ENCODE measurements around the gene BLOC1S4.

DNA sequence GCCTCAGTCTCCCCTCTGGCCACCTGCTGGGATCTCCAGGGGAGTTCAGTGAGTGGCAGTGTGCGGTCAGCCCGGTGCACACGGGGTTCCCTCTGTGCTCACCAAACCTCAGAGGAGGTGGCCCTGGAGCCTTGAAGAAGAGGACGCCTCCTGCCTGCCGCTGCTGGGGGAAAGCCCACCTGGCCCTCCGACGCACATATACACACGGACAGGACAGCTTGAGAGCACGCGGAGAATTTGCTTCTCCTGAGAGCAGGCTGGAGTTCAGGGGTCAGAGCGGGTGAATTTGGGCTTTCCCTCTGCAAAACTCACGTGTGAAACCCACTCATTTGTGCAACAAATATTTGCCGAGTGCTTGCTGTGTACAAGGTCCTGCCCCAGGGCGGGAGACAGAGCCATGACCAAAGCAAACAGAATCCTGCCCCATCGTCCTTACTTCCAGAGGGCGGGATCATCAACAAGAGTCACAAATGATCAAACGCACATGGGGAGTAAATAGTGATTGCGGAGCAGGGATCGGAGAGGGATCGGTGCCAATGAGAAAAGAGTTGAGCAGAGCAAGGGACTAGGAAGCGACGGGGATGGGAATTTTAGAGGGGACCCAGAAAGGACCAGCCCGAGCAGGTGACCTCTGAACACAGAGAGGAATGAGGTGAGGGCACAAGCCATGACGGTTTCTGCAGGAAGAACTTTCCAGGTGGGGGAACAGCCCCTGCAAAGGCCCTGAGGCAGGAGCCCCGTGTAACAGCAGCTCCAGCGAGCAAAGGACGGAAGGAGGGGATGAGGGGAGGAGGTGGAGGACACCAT lies 17.6 kb downstream of the BLOC1S4 start:
- TF ChIP-seq, protein P1, sequence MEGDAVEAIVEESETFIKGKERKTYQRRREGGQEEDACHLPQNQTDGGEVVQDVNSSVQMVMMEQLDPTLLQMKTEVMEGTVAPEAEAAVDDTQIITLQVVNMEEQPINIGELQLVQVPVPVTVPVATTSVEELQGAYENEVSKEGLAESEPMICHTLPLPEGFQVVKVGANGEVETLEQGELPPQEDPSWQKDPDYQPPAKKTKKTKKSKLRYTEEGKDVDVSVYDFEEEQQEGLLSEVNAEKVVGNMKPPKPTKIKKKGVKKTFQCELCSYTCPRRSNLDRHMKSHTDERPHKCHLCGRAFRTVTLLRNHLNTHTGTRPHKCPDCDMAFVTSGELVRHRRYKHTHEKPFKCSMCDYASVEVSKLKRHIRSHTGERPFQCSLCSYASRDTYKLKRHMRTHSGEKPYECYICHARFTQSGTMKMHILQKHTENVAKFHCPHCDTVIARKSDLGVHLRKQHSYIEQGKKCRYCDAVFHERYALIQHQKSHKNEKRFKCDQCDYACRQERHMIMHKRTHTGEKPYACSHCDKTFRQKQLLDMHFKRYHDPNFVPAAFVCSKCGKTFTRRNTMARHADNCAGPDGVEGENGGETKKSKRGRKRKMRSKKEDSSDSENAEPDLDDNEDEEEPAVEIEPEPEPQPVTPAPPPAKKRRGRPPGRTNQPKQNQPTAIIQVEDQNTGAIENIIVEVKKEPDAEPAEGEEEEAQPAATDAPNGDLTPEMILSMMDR (IDR thresholded peaks at IDR 0.05; ENCODE audit: insufficient read depth, low read length, poor library complexity, severe bottlenecking), result no peak
- no peak for TF ChIP-seq EZH2phosphoT487 (conservative IDR thresholded peaks at IDR 0.05; ENCODE audit: low read length)

All from SU-DHL-6 (cell line).